Calu3 (cell line): ENCODE measurements around the gene MUC21. TPM values are rescaled to one million over a fixed set of nuclear protein-coding genes. Genes with fewer than 3 reads are reported as not detected.

Experiments used
- BruUV-seq: library from RNA; stranded (reverse); fragments of 400-500 nt; replicated peaks from 2 replicates; lab custom pipeline; 2021; lab: Mats Ljungman, UMichigan
- CTCF ChIA-PET: fragments of 300-600 bp; sonication (Branson Sonifier 250); formaldehyde crosslinking; loops from one replicate; lab custom pipeline; 2022; ENCODE audit warnings: antibody characterized with exemption; lab: Charles Lee
- DNase-seq: peaks from one replicate; pipeline ENCODE4 v3.0.0; 2022
- H3K27ac Mint-ChIP-seq: one replicate; pipeline ENCODE4 v1.8.0; 2022; ENCODE audit warnings: mixed read lengths; ENCODE audit not compliant: unreplicated experiment
- H3K27me3 Mint-ChIP-seq: one replicate; pipeline ENCODE4 v1.8.0; 2022; ENCODE audit warnings: mixed read lengths; ENCODE audit not compliant: unreplicated experiment
- H3K36me3 Mint-ChIP-seq: one replicate; pipeline ENCODE4 v1.8.0; 2022; ENCODE audit warnings: mild to moderate bottlenecking, moderate library complexity, mixed read lengths; ENCODE audit not compliant: insufficient read depth, unreplicated experiment
- H3K4me1 Mint-ChIP-seq: one replicate; pipeline ENCODE4 v1.8.0; 2022; ENCODE audit warnings: mild to moderate bottlenecking, low read depth, mixed read lengths; ENCODE audit not compliant: unreplicated experiment
- H3K4me3 Mint-ChIP-seq: one replicate; pipeline ENCODE4 v1.8.0; 2022; ENCODE audit warnings: mild to moderate bottlenecking, low read depth, moderate library complexity, mixed read lengths; ENCODE audit not compliant: unreplicated experiment
- H3K9me3 Mint-ChIP-seq: one replicate; pipeline ENCODE4 v1.8.0; 2022; ENCODE audit warnings: low read depth, mixed read lengths; ENCODE audit not compliant: unreplicated experiment
- intact Hi-C: fragments of 100-400 bp; cut with micrococcal nuclease; formaldehyde crosslinking; loops from one replicate; pipeline ENCODE4 v1.10.0; 2022; ENCODE audit not compliant: unreplicated experiment
- total RNA-seq: library from RNA; stranded (reverse); gene quantifications from 2 replicates; pipeline ENCODE4 v1.2.3, GENCODE V29; 2022
- TF ChIP-seq, protein P1 (sequence below): fragments of 200-600 bp; IDR thresholded peaks from one replicate; pipeline ENCODE4 v1.8.0; 2022; ENCODE audit warnings: antibody characterized with exemption; ENCODE audit not compliant: unreplicated experiment

MUC21 gene
- total RNA-seq, 1 experiment from 2014 or later = not detected

DNA sequence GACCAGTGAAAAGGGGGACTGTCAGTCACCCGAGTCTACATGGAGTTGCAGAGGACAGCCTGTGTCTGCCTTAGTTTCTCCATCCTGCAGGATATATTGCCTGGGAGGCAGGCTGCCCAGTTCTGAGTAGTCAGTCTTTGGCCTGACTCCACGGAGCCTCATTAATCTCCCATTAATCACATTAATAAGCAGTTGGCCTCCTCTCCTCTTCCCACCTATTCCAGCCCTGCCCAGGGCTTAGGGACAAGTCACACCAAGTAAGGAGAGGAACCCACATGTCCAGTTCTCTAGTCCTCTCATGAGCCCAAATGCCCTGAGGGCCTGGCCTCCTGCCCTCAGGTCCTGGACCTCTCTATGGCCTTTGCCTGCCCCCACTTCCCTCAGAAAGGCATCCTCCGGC is 44.0 kb upstream of the MUC21 start:
- TF ChIP-seq, protein P1, sequence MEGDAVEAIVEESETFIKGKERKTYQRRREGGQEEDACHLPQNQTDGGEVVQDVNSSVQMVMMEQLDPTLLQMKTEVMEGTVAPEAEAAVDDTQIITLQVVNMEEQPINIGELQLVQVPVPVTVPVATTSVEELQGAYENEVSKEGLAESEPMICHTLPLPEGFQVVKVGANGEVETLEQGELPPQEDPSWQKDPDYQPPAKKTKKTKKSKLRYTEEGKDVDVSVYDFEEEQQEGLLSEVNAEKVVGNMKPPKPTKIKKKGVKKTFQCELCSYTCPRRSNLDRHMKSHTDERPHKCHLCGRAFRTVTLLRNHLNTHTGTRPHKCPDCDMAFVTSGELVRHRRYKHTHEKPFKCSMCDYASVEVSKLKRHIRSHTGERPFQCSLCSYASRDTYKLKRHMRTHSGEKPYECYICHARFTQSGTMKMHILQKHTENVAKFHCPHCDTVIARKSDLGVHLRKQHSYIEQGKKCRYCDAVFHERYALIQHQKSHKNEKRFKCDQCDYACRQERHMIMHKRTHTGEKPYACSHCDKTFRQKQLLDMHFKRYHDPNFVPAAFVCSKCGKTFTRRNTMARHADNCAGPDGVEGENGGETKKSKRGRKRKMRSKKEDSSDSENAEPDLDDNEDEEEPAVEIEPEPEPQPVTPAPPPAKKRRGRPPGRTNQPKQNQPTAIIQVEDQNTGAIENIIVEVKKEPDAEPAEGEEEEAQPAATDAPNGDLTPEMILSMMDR = no peak
- Mint-ChIP-seq H3K36me3 (peaks cover 5% of the 10 kb centered on the region), H3K9me3 (no peaks in the 10 kb centered on the region), H3K4me3 (no peak overlapping the region), H3K4me1 (peaks cover 58% of the 10 kb centered on the region), H3K27ac (no peak overlapping the region), H3K27me3 (no peaks in the 10 kb centered on the region)
- no TSS peak for BruUV-seq
- intact Hi-C loops = loop anchor here (10.0 kb wide), 1 partner anchor 65 kb away; no protein-coding TSS in a partner anchor
- no peak for DNase-seq
- CTCF ChIA-PET = no interaction called here

DNA sequence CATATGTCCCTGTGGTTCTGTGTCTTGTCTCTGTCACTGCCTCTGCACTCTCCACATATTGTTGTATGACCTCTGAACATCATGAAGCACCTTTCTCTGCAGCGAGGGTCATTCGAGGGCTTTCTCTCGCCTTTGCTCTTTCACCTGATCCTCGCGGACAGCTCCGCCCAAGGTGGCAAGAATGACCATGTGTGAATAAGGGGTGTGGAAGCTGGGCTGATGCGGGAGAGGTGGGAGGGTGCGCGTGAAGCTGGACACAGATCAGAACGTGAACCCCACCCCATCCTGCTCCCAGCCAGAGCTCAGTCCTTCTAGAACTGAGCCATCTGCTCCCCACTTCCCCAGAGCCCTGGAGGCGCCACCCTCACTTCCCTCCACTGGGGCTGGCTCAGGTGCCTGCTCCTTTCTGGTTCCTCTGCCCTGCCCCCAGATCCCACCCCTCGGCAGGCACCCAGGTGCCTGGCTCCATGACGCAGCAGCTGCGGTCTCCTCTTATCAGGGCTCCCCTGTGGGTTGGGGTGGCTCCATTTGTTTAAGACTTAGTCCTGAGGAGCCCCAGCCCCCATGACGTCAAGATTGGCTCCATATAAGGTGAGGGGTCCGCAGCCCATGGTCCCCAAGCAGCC is 43.0 kb upstream of the MUC21 start, which contains the start of gene MUCL3:
Gene MUCL3, plus strand, starts transcription at position 613 of the 626 bp plus-strand sequence. CDS start 27 bp downstream, outside the sequence.
- Mint-ChIP-seq H3K4me3 (no peak within 1 kb of the TSS), H3K36me3 (no peaks in the 10 kb centered on the region), H3K4me1 (peaks cover 48% of the 10 kb centered on the region), H3K27me3 (no peaks in the 10 kb centered on the region), H3K9me3 (no peaks in the 10 kb centered on the region), H3K27ac (no peak within 1 kb of the TSS)
- DNase-seq = no peak
- intact Hi-C loops = no loop called here
- BruUV-seq = no TSS peak
- CTCF ChIA-PET = interaction anchor here (0.5 to 3.7 kb wide), 7 partner anchors 13 to 153 kb away, joined by 3 to 76 read pairs (median 8); no protein-coding TSS in a partner anchor
- TF ChIP-seq, protein P1 = peak; percentile 6

DNA sequence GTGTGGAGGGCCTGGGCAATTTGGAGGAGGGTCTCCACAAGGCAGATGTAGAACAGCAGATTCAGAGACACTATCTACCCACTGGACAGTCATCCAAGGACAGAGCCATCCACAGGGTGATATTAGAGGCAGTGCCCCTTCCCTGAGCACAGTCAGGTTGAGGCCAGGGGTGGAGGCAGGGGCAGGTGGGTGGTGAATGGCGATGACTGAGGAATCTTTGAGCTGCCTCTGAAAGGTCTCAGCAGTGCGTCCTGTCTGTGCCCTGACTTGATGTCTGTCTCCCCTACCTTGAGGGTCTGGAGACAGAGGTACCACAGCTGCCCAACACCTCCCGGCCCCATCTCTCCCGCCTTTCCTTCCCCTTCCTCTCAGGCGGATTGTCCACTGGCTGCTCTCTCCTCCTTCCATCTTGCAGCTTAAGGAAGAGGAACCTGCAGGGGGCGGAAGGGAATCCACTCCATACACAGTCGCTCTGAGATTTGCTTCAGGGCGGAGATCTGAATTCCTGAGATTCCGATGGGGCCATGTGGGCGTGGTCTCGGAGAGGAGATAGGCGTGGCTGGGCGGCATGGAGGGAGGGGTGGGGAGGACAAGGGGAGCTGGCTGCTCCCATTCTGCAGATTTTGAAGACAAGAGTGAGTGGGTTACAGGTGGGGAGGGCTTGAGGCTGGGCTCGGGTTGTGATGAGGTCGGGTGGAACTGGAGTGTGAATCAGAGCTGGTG is 41.0 kb upstream of the MUC21 start:
- Mint-ChIP-seq H3K4me3 (peak overlapping the region; percentile 29), H3K9me3 (no peaks in the 10 kb centered on the region), H3K27ac (peak overlapping the region; percentile 45), H3K36me3 (no peaks in the 10 kb centered on the region), H3K27me3 (peaks cover 10% of the 10 kb centered on the region), H3K4me1 (peaks cover 38% of the 10 kb centered on the region)
- DNase-seq = peak; percentile 99
- no TSS peak for BruUV-seq
- intact Hi-C loops = loop anchor here (1.0 to 2.0 kb wide), 2 partner anchors 98 to 128 kb away; no protein-coding TSS in a partner anchor
- CTCF ChIA-PET = interaction anchor here (0.6 to 3.7 kb wide), 31 partner anchors 9 to 172 kb away, joined by 3 to 76 read pairs (median 5); partner anchors contain the start of genes GTF2H4, PSORS1C1, SFTA2 and VARS2
- TF ChIP-seq, protein P1 = peak; percentile 77

DNA sequence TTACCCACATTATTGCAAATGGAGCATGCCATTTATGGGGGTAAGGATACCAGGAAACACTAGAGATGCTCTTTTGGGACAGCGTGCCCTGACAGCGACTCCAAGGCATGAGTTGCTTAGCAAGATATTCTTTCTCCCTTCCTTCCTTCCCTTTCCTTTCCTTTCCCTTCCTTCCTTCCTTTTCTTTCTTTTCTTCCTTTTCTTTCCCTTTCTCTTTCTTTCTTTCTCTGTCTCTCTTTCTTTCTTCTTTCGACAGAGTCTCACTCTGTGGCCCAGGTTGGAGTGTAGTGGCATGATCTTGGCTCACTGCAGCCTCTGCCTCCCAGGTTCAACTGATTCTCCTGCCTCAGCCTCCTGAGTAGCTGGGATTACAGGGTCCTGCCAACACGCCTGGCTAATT is 39.5 kb upstream of the MUC21 start:
- CTCF ChIA-PET = interaction anchor here (1.1 kb wide), 1 partner anchor 64 kb away, joined by 5 read pairs; no protein-coding TSS in a partner anchor

More for the DNA sequence above, 39.5 kb upstream of the MUC21 start:
- no peaks in the 10 kb centered on the region for H3K36me3 Mint-ChIP-seq
- TF ChIP-seq, protein P1 = no peak
- no peak for DNase-seq
- H3K9me3 Mint-ChIP-seq = no peaks in the 10 kb centered on the region
- H3K27me3 Mint-ChIP-seq = peaks cover 26% of the 10 kb centered on the region
- H3K4me1 Mint-ChIP-seq = peaks cover 38% of the 10 kb centered on the region
- no peak overlapping the region for H3K4me3 Mint-ChIP-seq
- no TSS peak for BruUV-seq
- intact Hi-C loops = no loop called here
- no peak overlapping the region for H3K27ac Mint-ChIP-seq
